ENCODE results near the gene CHN1.

Gene CHN1

GRCh38 chr2:175039031-175039430 is 33.9 kb upstream of the CHN1 start:
- in situ Hi-C loops (cut with HindIII; ENCODE audit: low pct_ligation_motif_present, low sequenced_read_pairs) = no loop called here
- H3K36me3 ChIP-seq (replicated peaks) = no peaks in the 10 kb centered on the region
- no peaks in the 10 kb centered on the region for H3K27me3 ChIP-seq (replicated peaks)
- no peak for DNase-seq
- H3K27ac ChIP-seq = no peak overlapping the region
- no peak overlapping the region for H3K4me3 ChIP-seq (ENCODE audit: low read depth, low read length)
- no peak for TF ChIP-seq CTCF (IDR thresholded peaks at IDR 0.05; ENCODE audit: low read depth, low read length, missing control alignments)

- no peak for TF ChIP-seq CTCF (IDR thresholded peaks at IDR 0.05; ENCODE audit: low read depth, low read length, missing control alignments)
- no peak overlapping the region for H3K4me3 ChIP-seq (ENCODE audit: low read depth, low read length)
Observed at GRCh38 chr2:175037941-175038340, 32.8 kb upstream of the CHN1 start.

GRCh38 chr2:175036582-175037018 is 31.4 kb upstream of the CHN1 start:
- peak; percentile 29 for TF ChIP-seq CTCF (IDR thresholded peaks at IDR 0.05; ENCODE audit: low read depth, low read length, missing control alignments)
- Histone ChIP-seq H3K36me3 (replicated peaks) (no peaks in the 10 kb centered on the region), H3K27me3 (replicated peaks) (no peaks in the 10 kb centered on the region), H3K4me3 (ENCODE audit: low read depth, low read length) (no peak overlapping the region), H3K27ac (no peak overlapping the region)
- no peak for DNase-seq
- in situ Hi-C loops (cut with HindIII; ENCODE audit: low pct_ligation_motif_present, low sequenced_read_pairs) = no loop called here

More at GRCh38 chr2:175037941-175038340, 32.8 kb upstream of the CHN1 start:
- DNase-seq = no peak
- Histone ChIP-seq H3K27me3 (replicated peaks) (no peaks in the 10 kb centered on the region), H3K36me3 (replicated peaks) (no peaks in the 10 kb centered on the region), H3K27ac (no peak overlapping the region)
- in situ Hi-C loops (cut with HindIII; ENCODE audit: low pct_ligation_motif_present, low sequenced_read_pairs) = no loop called here

- no peak for TF ChIP-seq CTCF (IDR thresholded peaks at IDR 0.05; ENCODE audit: low read depth, low read length, missing control alignments)
- in situ Hi-C loops (cut with HindIII; ENCODE audit: low pct_ligation_motif_present, low sequenced_read_pairs) = no loop called here
Observed at GRCh38 chr2:175035806-175036205, 30.6 kb upstream of the CHN1 start.

GRCh38 chr2:175034716-175035115 is 29.5 kb upstream of the CHN1 start:
- Histone ChIP-seq H3K36me3 (replicated peaks) (no peaks in the 10 kb centered on the region), H3K27me3 (replicated peaks) (no peaks in the 10 kb centered on the region), H3K4me3 (ENCODE audit: low read depth, low read length) (no peak overlapping the region), H3K27ac (no peak overlapping the region)
- in situ Hi-C loops (cut with HindIII; ENCODE audit: low pct_ligation_motif_present, low sequenced_read_pairs) = no loop called here
- no peak for DNase-seq
- TF ChIP-seq CTCF (IDR thresholded peaks at IDR 0.05; ENCODE audit: low read depth, low read length, missing control alignments) = no peak

More at GRCh38 chr2:175035806-175036205, 30.6 kb upstream of the CHN1 start:
- Histone ChIP-seq H3K4me3 (ENCODE audit: low read depth, low read length) (no peak overlapping the region), H3K27ac (no peak overlapping the region), H3K27me3 (replicated peaks) (no peaks in the 10 kb centered on the region), H3K36me3 (replicated peaks) (no peaks in the 10 kb centered on the region)
- DNase-seq = no peak

Measured in brain microvascular endothelial cell (primary cell).